Heart left ventricle (tissue), 16 donors: ENCODE results near the gene IRX5. TPM values are rescaled to one million over a fixed set of nuclear protein-coding genes. Genes with fewer than 3 reads are reported as not detected.

ENCODE experiments used
- ATAC-seq, 4 donors: fragments of 200-7000 bp; cut with Tn5 transposase; one replicate each; pipeline ENCODE4 v1.9.1; 2020 to 2022; ENCODE audit warnings: moderate library complexity in 4 of 4, mild to moderate bottlenecking in 3 of 4, moderate number of reproducible peaks in 1 of 4
- DNase-seq, 5 donors: peaks; one replicate each; pipeline ENCODE4 v3.0.0-alpha.2; 2020
- H3K27ac ChIP-seq, 12 donors: fragments of 200-600 bp; sonication (generic) in 4 of 12; one replicate each; pipeline versions ENCODE4 v1.5.0 to v1.8.0; 2016 to 2022; ENCODE audit warnings: mild to moderate bottlenecking in 2 of 12
- H3K27me3 ChIP-seq, 9 donors: fragments of 200-600 bp; sonication (generic) in 2 of 9; one replicate each; pipeline versions ENCODE4 v1.5.1 to v1.8.0; 2016 to 2022; ENCODE audit warnings: mild to moderate bottlenecking in 3 of 9
- H3K36me3 ChIP-seq, 9 donors: fragments of 200-600 bp; sonication (generic) in 2 of 9; one replicate each; pipeline versions ENCODE4 v1.5.0 to v1.8.0; 2018 to 2022; ENCODE audit warnings: mild to moderate bottlenecking in 2 of 9
- H3K4me1 ChIP-seq, 12 donors: fragments of 200-600 bp; sonication (generic) in 4 of 12; one replicate each; pipeline versions ENCODE4 v1.5.0 to v1.8.0; 2016 to 2022; ENCODE audit warnings: mild to moderate bottlenecking in 3 of 12
- H3K4me3 ChIP-seq, 12 donors: fragments of 200-600 bp; sonication (generic) in 4 of 12; one replicate each; pipeline versions ENCODE4 v1.5.0 to v1.8.0; 2017 to 2022; ENCODE audit warnings: mild to moderate bottlenecking in 9 of 12, moderate library complexity in 4 of 12
- H3K9me3 ChIP-seq, 12 donors: fragments of 200-600 bp; sonication (generic) in 4 of 12; one replicate each; pipeline versions ENCODE4 v1.5.0 to v1.8.0; 2016 to 2022; ENCODE audit warnings: mild to moderate bottlenecking in 1 of 12
- POLR2A ChIP-seq, 2 donors: fragments of 450-650 bp; IDR thresholded peaks; one replicate each; pipeline ENCODE4 v1.6.1; 2017; ENCODE audit warnings: antibody characterized with exemption in 2 of 2, mild to moderate bottlenecking in 2 of 2, moderate library complexity in 2 of 2
- WGBS, 4 donors: extraction: QIAGEN DNeasy Blood & Tissue Kit in 2 of 4; methylation state at CpG; one replicate each; pipeline versions ENCODE4 v1.1.5 to v1.1.7; 2013 to 2018; 5-methylcytosine and 5-hydroxymethylcytosine counted together
- intact Hi-C, 10 donors: fragments of 100-400 bp; cut with DNase I; formaldehyde crosslinking; loops; one replicate each; pipeline versions ENCODE4 v1.11.1 to v1.14.2; 2022
- polyA plus RNA-seq, 2 donors: library from polyadenylated mRNA; stranded (reverse); fragments of 200-250 nt; gene quantifications; one replicate each; pipeline ENCODE4 v1.2.3, GENCODE V29; 2013
- total RNA-seq, 9 donors: library from RNA; depleted of rRNA in 2 of 9; stranded (reverse); fragments of >200 nt in 2 of 9; fragmentation: NEBNext Ultra II Directional in 3 of 9; extraction: Animal tissue kit (Norgen Biotek cat#: 25700) in 3 of 9; gene quantifications; one replicate each; pipeline versions ENCODE4 v1.1.0 to v1.2.4, GENCODE V29; 2016 to 2023
- TF ChIP-seq, protein P1 (sequence below), 12 donors: fragments of 200-600 bp; sonication (generic) in 4 of 12; IDR thresholded peaks; one replicate each; pipeline versions ENCODE4 v1.5.0 to v1.8.0; 2018 to 2022; ENCODE audit warnings: antibody characterized with exemption in 12 of 12, mild to moderate bottlenecking in 5 of 12
- donor health status: ischemic (EF 13 %, LVEDD 7.1; RV severe dilation, severe dysfunction).
- donor health status: healthy with polysubstance abuse.
- donor health status: DM: no; HTN: yes; CAD: no.
- donor health status: DM: no; HTN: no; CAD: no.
- donor health status: ischemic (EF 25% LVEDD 6.9; RV normal size, moderate dysfunction).
- donor health status: ischemic (EF 25% LVEDD 5.7; RV mildly dilated, moderate dysfunction).
- donor health status: healthy.
- donor health status: DM: yes; HTN: yes; CAD: no.
- donor health status: ischemic (EF 35%, LVEDD 5.7; RV mildly dilated, moderate dysfunction).
- donor health status: nonischemic (EF 11% LVEDD 7.7; RV severe dilation, severe dysfunction).
- donor health status: DM: yes; HTN: yes; CAD: no.
- donor health status: PGD.
- donor health status: ischemic (EF 29% LVEDD 5.4; RV normal size, mild dysfunction).
- donor health status: nonischemic (EF 23%, LVEDD 6.1; RV moderate dilation, normal function).

Gene IRX5
- total and polyA plus RNA-seq, 11 donors = 5.8 to 32.2 (median 19.2) TPM

DNA sequence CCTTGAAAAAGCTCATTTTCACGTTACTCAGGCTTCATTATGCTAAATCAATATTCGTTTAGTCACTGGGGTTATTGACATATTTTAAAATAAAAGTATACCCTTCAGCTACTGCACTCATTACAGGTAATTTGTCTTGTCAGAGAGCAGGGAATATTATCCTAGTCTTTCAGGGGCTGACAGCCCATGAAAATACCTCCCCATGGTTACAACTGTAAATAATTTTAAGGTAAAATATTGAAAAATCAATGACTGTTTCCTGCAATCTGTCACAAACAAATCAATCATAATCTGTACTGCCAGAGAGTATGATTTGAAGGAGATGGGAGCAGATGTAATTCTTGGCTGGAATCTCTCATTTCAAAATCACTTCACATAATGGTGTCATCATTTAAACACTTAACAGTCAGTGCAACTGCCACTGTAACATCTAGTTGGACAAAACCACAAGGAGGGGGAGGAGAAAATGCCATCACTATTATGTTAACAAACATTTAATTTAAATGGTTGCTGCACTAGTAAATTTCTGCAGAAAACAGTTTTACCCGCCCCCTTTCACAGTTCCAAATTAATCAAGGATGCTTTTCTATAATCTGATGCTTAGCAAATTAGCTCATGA, 9.3 kb upstream of the IRX5 start:
- Histone ChIP-seq H3K9me3 (no peaks in the 10 kb centered on the region), H3K27ac (peak overlapping the region in 9 of 12 donors; percentile 12 to 96 (median 91)), H3K36me3 (peaks cover 0 to 11% (median 0%) of the 10 kb centered on the region in 9 donors), H3K27me3 (peaks cover 0 to 14% (median 3%) of the 10 kb centered on the region in 9 donors), H3K4me3 (no peak overlapping the region), H3K4me1 (peaks cover 0 to 15% (median 2%) of the 10 kb centered on the region in 12 donors)
- intact Hi-C loops = loop anchor here in 4 of 10 donors (10.0 kb wide), 5 partner anchors 287 to 1487 kb away; partner anchors contain the start of gene RBL2 (in 1 of the 4)
- ATAC-seq (no peak), DNase-seq (no peak)
- 77 to 89% (median 82%) methylated on average over 3 of the region's 3 CpGs for WGBS, 4 donors
- no peak for TF ChIP-seq POLR2A (IDR thresholded peaks at IDR 0.05)
- TF ChIP-seq, protein P1, sequence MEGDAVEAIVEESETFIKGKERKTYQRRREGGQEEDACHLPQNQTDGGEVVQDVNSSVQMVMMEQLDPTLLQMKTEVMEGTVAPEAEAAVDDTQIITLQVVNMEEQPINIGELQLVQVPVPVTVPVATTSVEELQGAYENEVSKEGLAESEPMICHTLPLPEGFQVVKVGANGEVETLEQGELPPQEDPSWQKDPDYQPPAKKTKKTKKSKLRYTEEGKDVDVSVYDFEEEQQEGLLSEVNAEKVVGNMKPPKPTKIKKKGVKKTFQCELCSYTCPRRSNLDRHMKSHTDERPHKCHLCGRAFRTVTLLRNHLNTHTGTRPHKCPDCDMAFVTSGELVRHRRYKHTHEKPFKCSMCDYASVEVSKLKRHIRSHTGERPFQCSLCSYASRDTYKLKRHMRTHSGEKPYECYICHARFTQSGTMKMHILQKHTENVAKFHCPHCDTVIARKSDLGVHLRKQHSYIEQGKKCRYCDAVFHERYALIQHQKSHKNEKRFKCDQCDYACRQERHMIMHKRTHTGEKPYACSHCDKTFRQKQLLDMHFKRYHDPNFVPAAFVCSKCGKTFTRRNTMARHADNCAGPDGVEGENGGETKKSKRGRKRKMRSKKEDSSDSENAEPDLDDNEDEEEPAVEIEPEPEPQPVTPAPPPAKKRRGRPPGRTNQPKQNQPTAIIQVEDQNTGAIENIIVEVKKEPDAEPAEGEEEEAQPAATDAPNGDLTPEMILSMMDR (IDR thresholded peaks at IDR 0.05) = no peak

- Histone ChIP-seq H3K4me3 (peak overlapping the region in 2 of 12 donors; percentile 4 to 14), H3K27ac (peak overlapping the region in 11 of 12 donors; percentile 0 to 96 (median 89)), H3K4me1 (peaks cover 0 to 15% (median 5%) of the 10 kb centered on the region in 12 donors), H3K27me3 (peaks cover 0 to 29% (median 3%) of the 10 kb centered on the region in 9 donors), H3K9me3 (no peaks in the 10 kb centered on the region), H3K36me3 (peaks cover 0 to 6% (median 0%) of the 10 kb centered on the region in 9 donors)
- 51 to 69% (median 59%) methylated on average over 4 of the region's 4 CpGs for WGBS, 4 donors
- DNase-seq = peak in 1 of 5 donors; percentile 32
- TF ChIP-seq, protein P1 (IDR thresholded peaks at IDR 0.05) = no peak
- TF ChIP-seq POLR2A (IDR thresholded peaks at IDR 0.05) = no peak
- ATAC-seq = peak; percentile 47 to 92 (median 75)
- intact Hi-C loops = loop anchor here in 4 of 10 donors (10.0 kb wide), 5 partner anchors 288 to 1488 kb away; partner anchors contain the start of gene RBL2 (in 1 of the 4)
Observed at GRCh38 chr16:54923055-54923473, 7.6 kb upstream of the IRX5 start.

- no peak for DNase-seq
- intact Hi-C loops = loop anchor here in 4 of 10 donors (10.0 kb wide), 5 partner anchors 289 to 1489 kb away; partner anchors contain the start of gene RBL2 (in 1 of the 4)
- H3K27me3 ChIP-seq = peaks cover 0 to 30% (median 3%) of the 10 kb centered on the region in 9 donors
Observed at GRCh38 chr16:54923988-54924387, 6.7 kb upstream of the IRX5 start.

More at GRCh38 chr16:54923988-54924387, 6.7 kb upstream of the IRX5 start:
- peaks cover 0 to 12% (median 5%) of the 10 kb centered on the region in 12 donors for H3K4me1 ChIP-seq
- no peak overlapping the region for H3K4me3 ChIP-seq
- H3K27ac ChIP-seq = peak overlapping the region in 8 of 12 donors; percentile 44 to 96 (median 92)
- TF ChIP-seq, protein P1 (IDR thresholded peaks at IDR 0.05) = no peak
- no peak for TF ChIP-seq POLR2A (IDR thresholded peaks at IDR 0.05)
- 76 to 81% (median 77%) methylated on average over 2 of the region's 2 CpGs for WGBS, 4 donors
- peaks cover 0 to 2% (median 0%) of the 10 kb centered on the region in 9 donors for H3K36me3 ChIP-seq
- H3K9me3 ChIP-seq = no peaks in the 10 kb centered on the region
- no peak for ATAC-seq
